B cell (primary cell): ENCODE measurements around the gene KCNIP1. TPM values are rescaled to one million over a fixed set of nuclear protein-coding genes. Genes with fewer than 3 reads are reported as not detected.

Source experiments
- ATAC-seq: fragments of 200-7000 bp; cut with Tn5 transposase; one replicate; pipeline ENCODE4 v1.10.0; 2021; ENCODE audit warnings: low read depth, mild to moderate bottlenecking, moderate number of reproducible peaks, moderate library complexity
- CTCF ChIA-PET: fragments of 350-600 bp; sonication (Branson Sonifier 250); formaldehyde crosslinking; loops from one replicate; lab custom pipeline; 2021; ENCODE audit warnings: antibody characterized with exemption, inconsistent platforms; lab: Charles Lee
- POLR2A ChIA-PET: fragments of 350-600 bp; sonication (Branson Sonifier 250); formaldehyde crosslinking; loops from one replicate; lab custom pipeline; 2021; ENCODE audit warnings: antibody characterized with exemption; lab: Charles Lee
- DNase-seq: peaks from one replicate; pipeline ENCODE4 v3.0.0; 2013
- H2AFZ ChIP-seq: 2 replicates; pipeline ENCODE4 v1.6.1; 2012; ENCODE audit warnings: mild to moderate bottlenecking, low read depth, low read length; ENCODE audit not compliant: insufficient read depth, poor library complexity, severe bottlenecking
- H3K27ac ChIP-seq, 2 donors: 1 replicate in 1 of 2; 2 replicates in 1 of 2; pipeline ENCODE4 v1.5.1; 2012 to 2013; ENCODE audit warnings: low read length in 2 of 2, mild to moderate bottlenecking in 2 of 2, moderate library complexity in 1 of 2
- H3K27me3 ChIP-seq, 4 experiments: fragments of 200-600 bp in 1 of 4; sonication (generic) in 1 of 4; replicated peaks in 1 of 4; 1 replicate in 2 of 4; 2 replicates in 2 of 4; pipeline versions ENCODE4 v1.6.1 to v1.7.0; 2013 to 2016; ENCODE audit warnings: low read length in 3 of 4, mild to moderate bottlenecking in 2 of 4, mixed read lengths in 1 of 4, moderate library complexity in 1 of 4; ENCODE audit not compliant: insufficient read depth in 4 of 4, control insufficient read depth in 3 of 4; ENCODE audit errors: control extremely low read depth in 1 of 4
- H3K36me3 ChIP-seq, 2 experiments: replicated peaks in 1 of 2; 1 replicate in 1 of 2; 2 replicates in 1 of 2; pipeline versions ENCODE4 v1.6.1 to v1.7.1; 2013; ENCODE audit warnings: low read length in 1 of 2; ENCODE audit not compliant: insufficient read depth in 2 of 2, control insufficient read depth in 1 of 2; ENCODE audit errors: control extremely low read depth in 1 of 2, extremely low read depth in 1 of 2
- H3K4me1 ChIP-seq, 2 donors: fragments of 200-600 bp in 1 of 2; sonication (generic) in 1 of 2; 1 replicate in 1 of 2; 2 replicates in 1 of 2; pipeline versions ENCODE4 v1.5.1 to v1.6.1; 2013 to 2017; ENCODE audit warnings: low read length in 2 of 2; ENCODE audit not compliant: control insufficient read depth in 2 of 2, insufficient read depth in 2 of 2
- H3K4me2 ChIP-seq: replicated peaks from 2 replicates; pipeline ENCODE3; 2012; ENCODE audit warnings: mild to moderate bottlenecking, low read depth, low read length; ENCODE audit not compliant: poor library complexity, severe bottlenecking
- H3K4me3 ChIP-seq, 5 experiments: fragments of 200-600 bp in 1 of 5; sonication (generic) in 1 of 5; 1 replicate in 3 of 5; 2 replicates in 2 of 5; pipeline versions ENCODE4 v1.5.1 to v1.7.0; 2011 to 2016; ENCODE audit warnings: low read length in 4 of 5, mild to moderate bottlenecking in 4 of 5, low read depth in 2 of 5, control low read depth in 1 of 5, moderate library complexity in 1 of 5; ENCODE audit not compliant: insufficient read depth in 1 of 5; ENCODE audit errors: control extremely low read depth in 1 of 5, extremely low read depth in 1 of 5
- H3K79me2 ChIP-seq: fragments of 200-600 bp; sonication (generic); one replicate; pipeline ENCODE4 v1.6.0; 2016; ENCODE audit warnings: low read length; ENCODE audit not compliant: control insufficient read depth, insufficient read depth
- H3K9ac ChIP-seq: fragments of 200-600 bp; sonication (generic); 2 replicates; pipeline ENCODE4 v1.6.1; 2017; ENCODE audit warnings: mild to moderate bottlenecking, low read length, moderate library complexity
- H3K9me3 ChIP-seq, 3 donors: one replicate each; pipeline versions ENCODE4 v1.6.1 to v1.7.1; 2013; ENCODE audit warnings: low read length in 2 of 3; ENCODE audit not compliant: control insufficient read depth in 2 of 3, insufficient read depth in 1 of 3; ENCODE audit errors: control extremely low read depth in 1 of 3
- H4K20me1 ChIP-seq: 2 replicates; pipeline ENCODE4 v1.6.0; 2012; ENCODE audit warnings: mild to moderate bottlenecking, low read length; ENCODE audit not compliant: insufficient read depth, control insufficient read depth, poor library complexity, severe bottlenecking
- H3K27ac Mint-ChIP-seq: one replicate; pipeline ENCODE4 v1.8.0; 2021; ENCODE audit warnings: mixed read lengths
- H3K27me3 Mint-ChIP-seq: one replicate; pipeline ENCODE4 v1.8.0; 2021; ENCODE audit warnings: mixed read lengths
- H3K4me1 Mint-ChIP-seq: one replicate; pipeline ENCODE4 v1.8.0; 2021; ENCODE audit warnings: mixed read lengths
- H3K4me3 Mint-ChIP-seq: one replicate; pipeline ENCODE4 v1.8.0; 2021; ENCODE audit warnings: mixed read lengths
- H3K9me3 Mint-ChIP-seq: one replicate; pipeline ENCODE4 v1.8.0; 2022; ENCODE audit warnings: mixed read lengths; ENCODE audit not compliant: insufficient read depth
- CTCF ChIP-seq: fragments of 200-600 bp; IDR thresholded peaks from one replicate; pipeline ENCODE4 v1.8.0; 2022; ENCODE audit warnings: antibody characterized with exemption, mild to moderate bottlenecking
- EZH2 ChIP-seq: IDR thresholded peaks from 2 replicates; pipeline ENCODE4 v1.6.1; 2012; ENCODE audit warnings: borderline replicate concordance, low read depth, mild to moderate bottlenecking, moderate library complexity, low read length; ENCODE audit not compliant: insufficient read depth, poor library complexity, severe bottlenecking
- whole genome bisulfite sequencing: methylation state at CpG from one replicate; pipeline ENCODE4 v1.1.5; 2013; ENCODE audit warnings: missing lambda C conversion rate; ENCODE audit not compliant: insufficient coverage; 5-methylcytosine and 5-hydroxymethylcytosine counted together
- intact Hi-C: fragments of 100-400 bp; cut with micrococcal nuclease; formaldehyde crosslinking; loops from one replicate; pipeline ENCODE4 v1.10.0; 2022
- polyA plus RNA-seq: library from polyadenylated mRNA; depleted of rRNA; stranded (reverse); fragments of >200 nt; gene quantifications from 2 replicates; pipeline ENCODE4 v1.2.3, GENCODE V29; 2012
- total RNA-seq, 2 donors: library from RNA; stranded (reverse); fragments of 120-200 nt in 1 of 2; gene quantifications; 1 replicate in 1 of 2; 2 replicates in 1 of 2; pipeline versions ENCODE4 v1.2.3 to v1.2.4, GENCODE V29; 2013 to 2022

Gene KCNIP1
- total and polyA plus RNA-seq, 2 donors (not counting 1 experiment from before 2014, with no cell fraction given): not detected

- no peak for ATAC-seq
- Histone ChIP-seq H3K27me3 (peaks cover 0 to 34% (median 4%) of the 10 kb centered on the region in 4 experiments), H4K20me1 (no peaks in the 10 kb centered on the region), H3K4me3 (no peak overlapping the region), H3K4me2 (no peak overlapping the region), H3K27ac (no peak overlapping the region), H2AFZ (no peak overlapping the region), H3K79me2 (no peaks in the 10 kb centered on the region), H3K9me3 (peaks cover 0 to 4% (median 3%) of the 10 kb centered on the region in 3 donors), H3K4me1 (no peaks in the 10 kb centered on the region), H3K9ac (no peak overlapping the region), H3K36me3 (no peaks in the 10 kb centered on the region)
- POLR2A ChIA-PET: no interaction called here
- intact Hi-C loops: no loop called here
- CTCF ChIA-PET: no interaction called here
- Mint-ChIP-seq H3K9me3 (no peaks in the 10 kb centered on the region), H3K27ac (no peak overlapping the region), H3K4me1 (no peaks in the 10 kb centered on the region), H3K4me3 (no peak overlapping the region), H3K27me3 (peaks cover 60% of the 10 kb centered on the region)
- no peak for DNase-seq
- TF ChIP-seq CTCF: no peak
- TF ChIP-seq EZH2: no peak
- 60% methylated on average over 1 of the region's 1 CpG for WGBS
Observed at GRCh38 chr5:170501361-170501760, 2.5 kb upstream of the KCNIP1 start.

- Mint-ChIP-seq H3K4me1 (no peaks in the 10 kb centered on the region), H3K9me3 (no peaks in the 10 kb centered on the region), H3K4me3 (no peak overlapping the region), H3K27me3 (peaks cover 54% of the 10 kb centered on the region), H3K27ac (no peak overlapping the region)
- intact Hi-C loops: no loop called here
- H3K27ac ChIP-seq: no peak overlapping the region
- no peak overlapping the region for H3K4me2 ChIP-seq
- no peaks in the 10 kb centered on the region for H3K36me3 ChIP-seq
- CTCF ChIA-PET: no interaction called here
- 0% methylated on average over 2 of the region's 2 CpGs for WGBS
- no peak overlapping the region for H2AFZ ChIP-seq
- no peak overlapping the region for H3K9ac ChIP-seq
- no peaks in the 10 kb centered on the region for H3K79me2 ChIP-seq
- peaks cover 0 to 4% (median 3%) of the 10 kb centered on the region in 3 donors for H3K9me3 ChIP-seq
- H4K20me1 ChIP-seq: no peaks in the 10 kb centered on the region
- TF ChIP-seq CTCF: no peak
- no peak for TF ChIP-seq EZH2
- ATAC-seq (no peak), DNase-seq (no peak)
- POLR2A ChIA-PET: no interaction called here
- no peak overlapping the region for H3K4me3 ChIP-seq
- H3K4me1 ChIP-seq: no peaks in the 10 kb centered on the region
- H3K27me3 ChIP-seq: peaks cover 0 to 32% (median 4%) of the 10 kb centered on the region in 4 experiments
Observed at GRCh38 chr5:170501931-170502330, 1.9 kb upstream of the KCNIP1 start.
